Activated B cell treated with CpG ODN at 0.5 μM for 24 hours (primary cell): ENCODE measurements around the gene LCN6. TPM values are rescaled to one million over a fixed set of nuclear protein-coding genes. Genes with fewer than 3 reads are reported as not detected.

Source experiments
- ATAC-seq: fragments of 200-7000 bp; cut with Tn5 transposase; one replicate; pipeline ENCODE4 v1.10.0; 2021; ENCODE audit warnings: low read depth, mild to moderate bottlenecking, moderate library complexity
- CTCF ChIA-PET: fragments of 350-600 bp; sonication (Branson Sonifier 250); formaldehyde crosslinking; loops from one replicate; lab custom pipeline; 2021; ENCODE audit warnings: antibody characterized with exemption; lab: Charles Lee
- POLR2A ChIA-PET: fragments of 350-600 bp; sonication (Branson Sonifier 250); formaldehyde crosslinking; loops from one replicate; lab custom pipeline; 2021; ENCODE audit warnings: antibody characterized with exemption; lab: Charles Lee
- DNase-seq: peaks from one replicate; pipeline ENCODE4 v3.0.0; 2022
- H3K27ac Mint-ChIP-seq: one replicate; pipeline ENCODE4 v1.8.0; 2020; ENCODE audit warnings: mixed read lengths
- H3K27me3 Mint-ChIP-seq: one replicate; pipeline ENCODE4 v1.8.0; 2021; ENCODE audit warnings: mixed read lengths
- H3K36me3 Mint-ChIP-seq: one replicate; pipeline ENCODE4 v1.8.0; 2021; ENCODE audit warnings: low read depth, mixed read lengths
- H3K4me1 Mint-ChIP-seq: one replicate; pipeline ENCODE4 v1.8.0; 2021; ENCODE audit warnings: mixed read lengths
- H3K4me3 Mint-ChIP-seq: one replicate; pipeline ENCODE4 v1.8.0; 2020; ENCODE audit warnings: mild to moderate bottlenecking, mixed read lengths
- H3K9me3 Mint-ChIP-seq: one replicate; pipeline ENCODE4 v1.8.0; 2020; ENCODE audit warnings: mixed read lengths
- CTCF ChIP-seq: fragments of 200-600 bp; IDR thresholded peaks from one replicate; pipeline ENCODE4 v1.8.0; 2022; ENCODE audit warnings: antibody characterized with exemption, mild to moderate bottlenecking
- intact Hi-C: fragments of 100-400 bp; cut with micrococcal nuclease; formaldehyde crosslinking; loops from one replicate; pipeline ENCODE4 v1.15.1; 2024
- total RNA-seq: library from RNA; stranded (reverse); gene quantifications from 2 replicates; pipeline ENCODE4 v1.2.3, GENCODE V29; 2022

Gene LCN6
- total RNA-seq, 1 donor from 2014 or later = not detected

GRCh38 chr9:136728548-136729123 is 19.7 kb downstream of the LCN6 start:
- peaks cover 39% of the 10 kb centered on the region for H3K4me1 Mint-ChIP-seq
- intact Hi-C loops = loop anchor here (1.0 to 5.0 kb wide), 5 partner anchors 14 to 41 kb away; partner anchors contain the start of genes AGPAT2 and LCN10
- H3K27ac Mint-ChIP-seq = no peak overlapping the region
- H3K9me3 Mint-ChIP-seq = no peaks in the 10 kb centered on the region
- DNase-seq (no peak), ATAC-seq (peak; percentile 8)
- no peaks in the 10 kb centered on the region for H3K27me3 Mint-ChIP-seq
- H3K4me3 Mint-ChIP-seq = peak overlapping the region; percentile 72
- peaks cover 39% of the 10 kb centered on the region for H3K36me3 Mint-ChIP-seq
- POLR2A ChIA-PET = interaction anchor here (0.6 to 6.5 kb wide), 33 partner anchors 8 to 598 kb away, joined by 3 to 132 read pairs (median 4); partner anchors contain the start of genes AGPAT2, CLIC3, LCN10 and LCN15
- CTCF ChIA-PET = interaction anchor here (0.9 to 4.0 kb wide), 7 partner anchors 13 to 56 kb away, joined by 3 to 22 read pairs (median 3); partner anchors contain the start of genes LCN10 and LCN8
- TF ChIP-seq CTCF = no peak

- peaks cover 44% of the 10 kb centered on the region for H3K36me3 Mint-ChIP-seq
- H3K4me3 Mint-ChIP-seq = peak overlapping the region; percentile 95
- H3K27me3 Mint-ChIP-seq = no peaks in the 10 kb centered on the region
- CTCF ChIA-PET = interaction anchor here (1.0 to 4.0 kb wide), 5 partner anchors 14 to 32 kb away, joined by 3 to 22 read pairs (median 3); partner anchors contain the start of genes LCN10 and LCN8
- peak overlapping the region; percentile 66 for H3K27ac Mint-ChIP-seq
- TF ChIP-seq CTCF = peak; percentile 51
- DNase-seq = peak; percentile 97
- POLR2A ChIA-PET = interaction anchor here (0.5 to 6.5 kb wide), 32 partner anchors 9 to 598 kb away, joined by 3 to 132 read pairs (median 4); partner anchors contain the start of genes AGPAT2, CLIC3, LCN10 and LCN15
- no peaks in the 10 kb centered on the region for H3K9me3 Mint-ChIP-seq
- intact Hi-C loops = loop anchor here (1.0 to 5.0 kb wide), 5 partner anchors 14 to 41 kb away; partner anchors contain the start of genes AGPAT2 and LCN10
- peaks cover 39% of the 10 kb centered on the region for H3K4me1 Mint-ChIP-seq
- ATAC-seq = peak; percentile 80
These were observed 20.2 kb downstream of the LCN6 start for GRCh38 chr9:136728080-136728547.

- ChIA-PET CTCF (interaction anchor here (0.6 to 4.0 kb wide), 3 partner anchors 23 to 309 kb away, joined by 3 to 22 read pairs (median 4); partner anchors contain the start of gene LCN8), POLR2A (interaction anchor here (0.6 to 6.5 kb wide), 26 partner anchors 10 to 955 kb away, joined by 3 to 132 read pairs (median 6); partner anchors contain the start of genes AGPAT2, ANAPC2, EXD3 and LCN10)
- intact Hi-C loops = loop anchor here (5.0 kb wide), 1 partner anchor 39 kb away; the partner anchor contains the start of gene AGPAT2
- DNase-seq = no peak
- H3K4me1 Mint-ChIP-seq = peaks cover 38% of the 10 kb centered on the region
- H3K36me3 Mint-ChIP-seq = peaks cover 51% of the 10 kb centered on the region
- H3K9me3 Mint-ChIP-seq = no peaks in the 10 kb centered on the region
- no peak for TF ChIP-seq CTCF
- no peaks in the 10 kb centered on the region for H3K27me3 Mint-ChIP-seq
- ATAC-seq = peak; percentile 38
- peak overlapping the region; percentile 92 for H3K27ac Mint-ChIP-seq
- H3K4me3 Mint-ChIP-seq = peak overlapping the region; percentile 95
These were observed 21.6 kb downstream of the LCN6 start for GRCh38 chr9:136726631-136727191.

- DNase-seq (no peak), ATAC-seq (no peak)
- ChIA-PET CTCF (interaction anchor here (1.2 to 4.0 kb wide), 2 partner anchors 23 to 32 kb away, joined by 4 to 22 read pairs; partner anchors contain the start of gene LCN8), POLR2A (interaction anchor here (0.6 to 6.5 kb wide), 15 partner anchors 10 to 497 kb away, joined by 3 to 132 read pairs (median 12); partner anchors contain the start of genes AGPAT2, ANAPC2, LCN10 and LCN15)
- H3K27ac Mint-ChIP-seq = peak overlapping the region; percentile 92
- peaks cover 37% of the 10 kb centered on the region for H3K4me1 Mint-ChIP-seq
- H3K36me3 Mint-ChIP-seq = peaks cover 53% of the 10 kb centered on the region
- intact Hi-C loops = loop anchor here (5.0 kb wide), 1 partner anchor 39 kb away; the partner anchor contains the start of gene AGPAT2
- H3K9me3 Mint-ChIP-seq = no peaks in the 10 kb centered on the region
- peak overlapping the region; percentile 95 for H3K4me3 Mint-ChIP-seq
- H3K27me3 Mint-ChIP-seq = no peaks in the 10 kb centered on the region
- no peak for TF ChIP-seq CTCF
These were observed 22.2 kb downstream of the LCN6 start for GRCh38 chr9:136726118-136726517.
